GM21360 (cell line): ENCODE measurements around the gene TRIM52.
"Not testable (repeated sequence)": the region's sequence is repeated elsewhere in the genome, so short reads cannot be mapped to it uniquely, and the experiment has no call there.

ENCODE experiments used
- ATAC-seq: cut with Tn5 transposase; IDR thresholded peaks from one replicate; pipeline ENCODE4 v1.9.1; 2021; ENCODE audit warnings: mild to moderate bottlenecking, moderate library complexity; ENCODE audit not compliant: unreplicated experiment

The TRIM52 gene

GRCh38 chr5:181260720-181261319, at the start of gene TRIM52:
TRIM52 (minus strand) TSS chr5:181261143; CDS start chr5:181260813, 330 bp downstream.
- ATAC-seq: peak; percentile 77

- not testable (repeated sequence) for ATAC-seq
Observed at GRCh38 chr5:181287331-181287730, 26.4 kb upstream of the TRIM52 start.

- ATAC-seq: not testable (repeated sequence)
Observed at GRCh38 chr5:181285962-181286705, 25.2 kb upstream of the TRIM52 start.

- not testable (repeated sequence) for ATAC-seq
Observed at GRCh38 chr5:181283841-181284755, 23.2 kb upstream of the TRIM52 start.

- ATAC-seq: no peak
Observed at GRCh38 chr5:181283347-181283746, 22.4 kb upstream of the TRIM52 start.

- no peak for ATAC-seq
Observed at GRCh38 chr5:181282874-181283273, 21.9 kb upstream of the TRIM52 start.

- ATAC-seq: not testable (repeated sequence)
Observed at GRCh38 chr5:181282415-181282814, 21.5 kb upstream of the TRIM52 start.

GRCh38 chr5:181281984-181282316, 21.0 kb upstream of the TRIM52 start:
- ATAC-seq: no peak

- no peak for ATAC-seq
Observed at GRCh38 chr5:181281077-181281983, 20.4 kb upstream of the TRIM52 start.

- ATAC-seq: no peak
Observed at GRCh38 chr5:181280251-181280762, 19.4 kb upstream of the TRIM52 start.

GRCh38 chr5:181273433-181273744, 12.4 kb upstream of the TRIM52 start:
- not testable (repeated sequence) for ATAC-seq

- no peak for ATAC-seq
Observed at GRCh38 chr5:181271081-181271480, 10.1 kb upstream of the TRIM52 start.

GRCh38 chr5:181267907-181268306, 7.0 kb upstream of the TRIM52 start:
- ATAC-seq: not testable (repeated sequence)

GRCh38 chr5:181267291-181267904, 6.5 kb upstream of the TRIM52 start:
- ATAC-seq: not testable (repeated sequence)

GRCh38 chr5:181265092-181265671, 4.2 kb upstream of the TRIM52 start:
- ATAC-seq: no peak

- ATAC-seq: no peak
Observed at GRCh38 chr5:181263633-181264032, 2.7 kb upstream of the TRIM52 start.

GRCh38 chr5:181261320-181262049, 542 bp upstream of the TRIM52 start:
- peak; percentile 53 for ATAC-seq

- no peak for ATAC-seq
Observed at GRCh38 chr5:181259974-181260719, 796 bp downstream of the TRIM52 start.
